ENCODE data around the gene LRMDA.

LRMDA gene

DNA sequence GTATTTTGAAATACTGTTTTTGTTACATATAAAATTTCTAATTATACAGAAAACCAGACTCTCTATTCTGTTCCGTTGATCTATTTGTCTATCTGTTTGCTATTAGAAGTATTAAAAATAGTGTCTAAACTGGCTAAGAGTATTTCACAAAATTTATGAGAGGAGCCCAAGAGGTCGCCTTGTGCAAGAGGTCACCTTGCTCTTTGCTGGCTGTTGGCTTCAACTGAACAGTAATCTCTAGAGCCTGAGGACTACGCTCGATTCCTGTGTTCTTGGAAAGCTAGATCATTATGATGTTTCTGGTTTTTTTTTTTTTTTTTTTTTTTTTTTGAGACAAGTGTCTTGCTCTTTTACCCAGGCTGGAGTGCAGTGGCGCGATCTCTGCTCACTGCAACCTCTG is 428.6 kb downstream of the LRMDA start:
- no peak overlapping the region for H3K4me3 ChIP-seq (ENCODE audit: low read depth, low read length)
- no peak for DNase-seq (ENCODE audit: low read depth)
- TF ChIP-seq, protein P1, sequence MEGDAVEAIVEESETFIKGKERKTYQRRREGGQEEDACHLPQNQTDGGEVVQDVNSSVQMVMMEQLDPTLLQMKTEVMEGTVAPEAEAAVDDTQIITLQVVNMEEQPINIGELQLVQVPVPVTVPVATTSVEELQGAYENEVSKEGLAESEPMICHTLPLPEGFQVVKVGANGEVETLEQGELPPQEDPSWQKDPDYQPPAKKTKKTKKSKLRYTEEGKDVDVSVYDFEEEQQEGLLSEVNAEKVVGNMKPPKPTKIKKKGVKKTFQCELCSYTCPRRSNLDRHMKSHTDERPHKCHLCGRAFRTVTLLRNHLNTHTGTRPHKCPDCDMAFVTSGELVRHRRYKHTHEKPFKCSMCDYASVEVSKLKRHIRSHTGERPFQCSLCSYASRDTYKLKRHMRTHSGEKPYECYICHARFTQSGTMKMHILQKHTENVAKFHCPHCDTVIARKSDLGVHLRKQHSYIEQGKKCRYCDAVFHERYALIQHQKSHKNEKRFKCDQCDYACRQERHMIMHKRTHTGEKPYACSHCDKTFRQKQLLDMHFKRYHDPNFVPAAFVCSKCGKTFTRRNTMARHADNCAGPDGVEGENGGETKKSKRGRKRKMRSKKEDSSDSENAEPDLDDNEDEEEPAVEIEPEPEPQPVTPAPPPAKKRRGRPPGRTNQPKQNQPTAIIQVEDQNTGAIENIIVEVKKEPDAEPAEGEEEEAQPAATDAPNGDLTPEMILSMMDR (conservative IDR thresholded peaks at IDR 0.05; ENCODE audit: low read depth, low read length), result no peak

DNA sequence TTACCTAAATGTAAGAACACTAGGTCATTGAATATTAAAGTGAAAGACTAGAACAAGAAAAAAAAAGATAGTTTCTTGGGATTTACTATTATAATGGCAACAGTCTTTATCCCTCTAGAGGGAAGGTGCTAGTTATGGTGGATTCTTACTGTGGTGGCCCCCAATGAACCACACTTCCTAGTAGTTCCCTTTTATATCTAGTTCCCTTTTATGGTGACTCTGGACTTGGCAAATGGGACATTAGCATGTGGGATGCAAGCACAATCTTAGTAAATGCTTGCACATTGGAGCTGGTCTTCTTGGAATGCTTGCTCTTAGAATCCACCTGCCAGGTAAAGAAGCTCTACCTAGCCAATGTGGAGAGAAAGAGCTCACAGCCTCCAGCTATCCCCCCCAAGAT is 430.2 kb downstream of the LRMDA start:
- no peak for DNase-seq (ENCODE audit: low read depth)
- TF ChIP-seq, protein P1 (conservative IDR thresholded peaks at IDR 0.05; ENCODE audit: low read depth, low read length), result no peak
- H3K4me3 ChIP-seq (ENCODE audit: low read depth, low read length), result no peak overlapping the region

DNA sequence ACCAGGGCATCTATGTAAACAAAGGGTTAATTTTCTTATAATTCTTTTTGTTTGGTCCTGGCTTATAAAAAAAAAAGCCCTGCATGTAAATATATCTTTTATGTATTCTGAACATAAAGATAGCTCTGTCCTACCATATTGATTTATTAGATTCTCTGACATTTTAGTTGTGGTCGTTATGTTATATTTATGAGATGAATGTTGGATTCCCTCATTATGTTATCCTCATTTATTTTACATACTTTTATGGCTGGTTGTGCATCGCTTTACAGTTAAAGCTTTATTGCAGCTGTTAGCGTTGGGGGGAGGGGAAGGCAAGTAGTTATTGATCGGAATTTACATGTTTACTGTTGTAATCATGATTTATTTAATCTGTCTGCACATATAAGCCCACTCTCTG is 431.5 kb downstream of the LRMDA start:
- TF ChIP-seq, protein P1 (conservative IDR thresholded peaks at IDR 0.05; ENCODE audit: low read depth, low read length), result no peak
- H3K4me3 ChIP-seq (ENCODE audit: low read depth, low read length), result no peak overlapping the region
- DNase-seq (ENCODE audit: low read depth), result no peak

DNA sequence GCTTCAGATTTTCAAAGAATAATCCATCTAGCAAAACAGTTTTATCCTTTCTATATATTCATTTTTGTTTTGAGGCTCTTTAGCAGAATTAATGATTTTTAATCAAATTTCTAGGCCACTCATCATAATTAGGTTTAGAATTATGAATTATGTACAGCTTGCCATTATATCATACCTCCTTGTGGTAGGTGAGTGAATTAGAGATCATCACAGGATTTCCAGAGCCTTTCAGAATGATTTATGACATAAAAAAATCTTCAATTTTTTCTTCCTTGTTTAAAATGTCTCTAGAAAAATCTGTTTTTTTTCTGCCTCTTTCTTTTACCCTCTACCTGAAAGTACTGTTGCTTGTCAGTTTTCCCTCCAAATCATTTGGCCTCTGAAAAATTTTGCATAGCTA is 433.3 kb downstream of the LRMDA start:
- H3K4me3 ChIP-seq (ENCODE audit: low read depth, low read length), result no peak overlapping the region
- DNase-seq (ENCODE audit: low read depth), result no peak
- TF ChIP-seq, protein P1 (conservative IDR thresholded peaks at IDR 0.05; ENCODE audit: low read depth, low read length), result no peak

DNA sequence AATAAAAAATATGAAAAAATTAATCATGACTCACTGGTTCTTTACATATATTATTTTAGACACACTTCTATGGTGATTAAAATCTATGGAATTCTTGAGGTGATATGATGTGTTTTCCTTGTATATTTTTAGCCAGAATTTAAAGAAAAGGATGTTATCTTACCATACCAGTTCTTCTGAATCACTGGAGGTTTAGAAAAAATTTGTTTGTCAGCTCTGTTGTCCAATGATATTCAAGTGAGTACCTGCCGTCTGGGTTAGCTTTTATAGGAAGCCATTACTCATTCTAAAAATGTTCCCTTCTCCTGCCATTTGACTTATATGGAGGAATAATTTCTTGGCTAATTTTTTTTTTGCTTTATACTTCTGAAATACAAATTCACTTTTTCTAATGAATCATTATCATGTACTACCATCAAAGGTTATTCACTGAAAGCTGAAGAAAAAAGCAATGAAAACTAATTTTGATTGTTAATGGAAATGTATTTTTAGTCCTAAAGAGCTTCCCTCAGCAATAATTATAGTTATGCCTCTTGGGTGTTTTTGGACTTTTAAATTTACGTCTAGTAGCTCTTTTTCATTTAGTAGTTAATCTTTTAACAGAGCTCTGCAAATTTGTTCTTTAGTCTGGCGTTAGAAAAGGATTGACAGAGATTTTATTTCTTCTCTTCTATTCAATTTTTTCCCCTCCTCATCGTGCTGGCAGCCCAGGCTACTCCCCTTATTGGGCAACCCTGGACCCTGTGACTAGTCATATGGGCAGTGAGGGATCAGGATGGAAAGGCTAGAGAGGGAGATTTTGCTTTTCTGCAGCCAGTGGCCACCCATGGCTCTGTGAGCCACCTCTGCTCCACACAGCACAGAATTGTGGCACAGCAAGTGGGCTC is 434.2 kb downstream of the LRMDA start:
- H3K4me3 ChIP-seq (ENCODE audit: low read depth, low read length), result no peak overlapping the region
- no peak for DNase-seq (ENCODE audit: low read depth)
- TF ChIP-seq, protein P1 (conservative IDR thresholded peaks at IDR 0.05; ENCODE audit: low read depth, low read length), result no peak

DNA sequence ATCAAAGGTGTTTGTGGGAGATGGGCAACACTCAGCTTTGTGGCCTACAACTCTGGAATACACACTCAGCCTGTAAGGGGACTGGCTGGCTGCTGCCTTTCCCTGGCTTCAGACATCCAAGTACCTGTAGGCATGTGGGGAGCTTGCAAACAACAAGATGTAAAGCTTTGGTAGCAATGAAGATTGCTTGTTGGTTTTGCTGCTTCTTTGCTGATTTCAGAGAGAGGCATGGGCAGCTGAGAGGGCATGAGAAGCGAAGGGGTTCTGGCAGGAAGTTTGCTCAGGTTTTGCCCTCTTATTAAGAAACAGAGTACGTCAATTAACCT is 434.8 kb downstream of the LRMDA start:
- no peak overlapping the region for H3K4me3 ChIP-seq (ENCODE audit: low read depth, low read length)
- TF ChIP-seq, protein P1 (conservative IDR thresholded peaks at IDR 0.05; ENCODE audit: low read depth, low read length), result no peak
- DNase-seq (ENCODE audit: low read depth), result no peak

DNA sequence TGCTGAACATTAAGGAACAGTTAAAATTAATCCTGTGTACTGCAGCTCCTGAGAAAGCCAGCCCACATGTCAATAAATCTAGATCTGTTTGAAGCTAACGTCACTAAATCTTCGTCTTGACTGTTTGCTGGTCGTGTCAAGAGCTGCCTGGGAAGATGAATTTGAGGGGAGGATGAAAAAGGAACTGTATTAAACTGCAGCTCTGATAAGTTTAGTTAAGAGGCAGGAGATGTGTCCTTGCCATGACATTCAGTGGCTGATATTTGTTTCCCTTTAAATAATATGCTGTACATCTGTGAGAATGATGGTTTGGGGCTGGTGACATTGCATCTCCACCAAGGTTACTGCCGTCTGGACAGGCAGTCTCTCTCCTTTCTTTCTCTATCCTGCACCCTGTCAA is 435.3 kb downstream of the LRMDA start:
- TF ChIP-seq, protein P1 (conservative IDR thresholded peaks at IDR 0.05; ENCODE audit: low read depth, low read length), result no peak
- no peak for DNase-seq (ENCODE audit: low read depth)
- H3K4me3 ChIP-seq (ENCODE audit: low read depth, low read length), result no peak overlapping the region
